ENCODE data around the gene ALG10B. TPM values are rescaled to one million over a fixed set of nuclear protein-coding genes. Genes with fewer than 3 reads are reported as not detected.

Gene ALG10B
- total and polyA plus RNA-seq, 2 donors from 2014 or later = 1.7 to 9.3 TPM

- H3K36me3 ChIP-seq (ENCODE audit: control insufficient read depth in 2 of 3, insufficient read depth in 3 of 3, low read length in 3 of 3) = no peaks in the 10 kb centered on the region
Measured at GRCh38 chr12:38373784-38374183, 57.2 kb downstream of the ALG10B start.

GRCh38 chr12:38374751-38375150 is 58.2 kb downstream of the ALG10B start:
- Histone ChIP-seq H3K9me3 (ENCODE audit: control insufficient read depth in 2 of 3, insufficient read depth in 1 of 3, low read length in 3 of 3) (peaks cover 0 to 4% (median 0%) of the 10 kb centered on the region in 3 donors), H3K4me1 (ENCODE audit: control insufficient read depth in 2 of 3, insufficient read depth in 2 of 3, low read depth in 1 of 3, low read length in 3 of 3) (no peaks in the 10 kb centered on the region), H3K27ac (ENCODE audit: low read depth in 2 of 2, low read length in 2 of 2) (no peak overlapping the region), H3K4me3 (ENCODE audit: low read length in 3 of 3) (no peak overlapping the region), H3K27me3 (ENCODE audit: control insufficient read depth, insufficient read depth, low read length) (no peaks in the 10 kb centered on the region), H3K9ac (ENCODE audit: low read length in 3 of 3) (no peak overlapping the region), H3K36me3 (ENCODE audit: control insufficient read depth in 2 of 3, insufficient read depth in 3 of 3, low read length in 3 of 3) (no peaks in the 10 kb centered on the region)
- intact Hi-C loops (cut with DNase I) = no loop called here
- DNase-seq = no peak
- FAIRE-seq = no peak
- TF ChIP-seq, protein P1, sequence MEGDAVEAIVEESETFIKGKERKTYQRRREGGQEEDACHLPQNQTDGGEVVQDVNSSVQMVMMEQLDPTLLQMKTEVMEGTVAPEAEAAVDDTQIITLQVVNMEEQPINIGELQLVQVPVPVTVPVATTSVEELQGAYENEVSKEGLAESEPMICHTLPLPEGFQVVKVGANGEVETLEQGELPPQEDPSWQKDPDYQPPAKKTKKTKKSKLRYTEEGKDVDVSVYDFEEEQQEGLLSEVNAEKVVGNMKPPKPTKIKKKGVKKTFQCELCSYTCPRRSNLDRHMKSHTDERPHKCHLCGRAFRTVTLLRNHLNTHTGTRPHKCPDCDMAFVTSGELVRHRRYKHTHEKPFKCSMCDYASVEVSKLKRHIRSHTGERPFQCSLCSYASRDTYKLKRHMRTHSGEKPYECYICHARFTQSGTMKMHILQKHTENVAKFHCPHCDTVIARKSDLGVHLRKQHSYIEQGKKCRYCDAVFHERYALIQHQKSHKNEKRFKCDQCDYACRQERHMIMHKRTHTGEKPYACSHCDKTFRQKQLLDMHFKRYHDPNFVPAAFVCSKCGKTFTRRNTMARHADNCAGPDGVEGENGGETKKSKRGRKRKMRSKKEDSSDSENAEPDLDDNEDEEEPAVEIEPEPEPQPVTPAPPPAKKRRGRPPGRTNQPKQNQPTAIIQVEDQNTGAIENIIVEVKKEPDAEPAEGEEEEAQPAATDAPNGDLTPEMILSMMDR (IDR thresholded peaks at IDR 0.05; ENCODE audit: borderline replicate concordance, extremely low read depth, insufficient read depth) = no peak

More at GRCh38 chr12:38373784-38374183, 57.2 kb downstream of the ALG10B start:
- intact Hi-C loops (cut with DNase I) = no loop called here
- no peak overlapping the region for H3K27ac ChIP-seq (ENCODE audit: low read depth in 2 of 2, low read length in 2 of 2)
- no peaks in the 10 kb centered on the region for H3K4me1 ChIP-seq (ENCODE audit: control insufficient read depth in 2 of 3, insufficient read depth in 2 of 3, low read depth in 1 of 3, low read length in 3 of 3)
- no peak overlapping the region for H3K4me3 ChIP-seq (ENCODE audit: low read length in 3 of 3)
- H3K9me3 ChIP-seq (ENCODE audit: control insufficient read depth in 2 of 3, insufficient read depth in 1 of 3, low read length in 3 of 3) = no peaks in the 10 kb centered on the region
- H3K9ac ChIP-seq (ENCODE audit: low read length in 3 of 3) = no peak overlapping the region
- TF ChIP-seq, protein P1 (IDR thresholded peaks at IDR 0.05; ENCODE audit: borderline replicate concordance, extremely low read depth, insufficient read depth) = no peak
- DNase-seq (no peak), FAIRE-seq (no peak)
- H3K27me3 ChIP-seq (ENCODE audit: control insufficient read depth, insufficient read depth, low read length) = no peaks in the 10 kb centered on the region

Data from kidney (tissue), 14 donors.